OCI-LY3 (cell line): ENCODE data around the gene NXPH4.
A peak's percentile ranks its signal among the peaks of the same experiment; 100 is the strongest.

Source experiments
- H2AFZ ChIP-seq: fragments of 200-600, 300-600 bp; shearing (Covaris generic); 2 replicates; pipeline ENCODE4 v1.6.0; 2014; ENCODE audit warnings: antibody characterized with exemption, low read depth, low read length
- H3K27ac ChIP-seq: fragments of 200-600, 300-600 bp; sonication (generic); 2 replicates; pipeline ENCODE4 v1.5.1; 2014; ENCODE audit warnings: mild to moderate bottlenecking, low read length, moderate library complexity, mixed read lengths
- H3K27me3 ChIP-seq: fragments of 200-600, 300-600 bp; sonication (generic); 2 replicates; pipeline ENCODE4 v1.6.1; 2014; ENCODE audit warnings: low read depth, low read length, mixed read lengths
- H3K36me3 ChIP-seq: fragments of 200-600, 300-600 bp; sonication (generic); replicated peaks from 2 replicates; pipeline ENCODE3; 2014; ENCODE audit warnings: low read depth, low read length, mixed read lengths
- H3K4me1 ChIP-seq: fragments of 300-600, 200-600 bp; sonication (generic); 2 replicates; pipeline ENCODE4 v1.6.1; 2014; ENCODE audit warnings: low read length, mixed read lengths
- H3K4me2 ChIP-seq: fragments of 200-600, 300-600 bp; sonication (generic); 2 replicates; pipeline ENCODE4 v1.6.1; 2014; ENCODE audit warnings: low read length, mixed read lengths
- H3K4me3 ChIP-seq: fragments of 300-600, 200-600 bp; sonication (generic); 2 replicates; pipeline ENCODE4 v1.5.1; 2014; ENCODE audit warnings: antibody characterized with exemption, mild to moderate bottlenecking, low read length, moderate library complexity
- H3K79me2 ChIP-seq: fragments of 300-600, 200-600 bp; shearing (Covaris generic); 2 replicates; pipeline ENCODE4 v1.6.1; 2014; ENCODE audit warnings: mild to moderate bottlenecking, low read length, mixed read lengths
- H3K9ac ChIP-seq: fragments of 300-600, 200-600 bp; shearing (Covaris generic); 2 replicates; pipeline ENCODE4 v1.6.0; 2014; ENCODE audit warnings: mild to moderate bottlenecking, low read length, moderate library complexity
- H3K9me3 ChIP-seq: fragments of 200-600, 300-600 bp; shearing (Covaris generic); 2 replicates; pipeline ENCODE4 v1.6.1; 2014; ENCODE audit warnings: low read length, mixed read lengths; ENCODE audit not compliant: insufficient read depth
- H4K20me1 ChIP-seq: fragments of 200-600, 300-600 bp; sonication (generic); 2 replicates; pipeline ENCODE4 v1.6.1; 2016; ENCODE audit warnings: low read length, mixed read lengths; ENCODE audit not compliant: insufficient read depth
- CTCF ChIP-seq: fragments of 200-600, 300-600 bp; sonication (generic); IDR thresholded peaks from 2 replicates; pipeline ENCODE4 v1.5.1; 2014; ENCODE audit warnings: antibody characterized with exemption, low read length, low read depth
- EZH2phosphoT487 ChIP-seq: fragments of 200-600 bp; shearing (Covaris generic); IDR thresholded peaks from 2 replicates; pipeline ENCODE4 v1.6.1; 2018; ENCODE audit warnings: antibody characterized with exemption, mixed run types, low read depth

NXPH4 gene

GRCh38 chr12:57240066-57240921 is 23.7 kb downstream of the NXPH4 start:
- H3K4me2 ChIP-seq, result peak overlapping the region; percentile 100
- TF ChIP-seq CTCF, result peak; percentile 17
- TF ChIP-seq EZH2phosphoT487, result no peak
- no peaks in the 10 kb centered on the region for H3K79me2 ChIP-seq
- peaks cover 35% of the 10 kb centered on the region for H3K4me1 ChIP-seq
- peak overlapping the region; percentile 91 for H3K4me3 ChIP-seq
- H2AFZ ChIP-seq, result peak overlapping the region; percentile 47; the same call in 1 of the 2 replicates
- H3K9ac ChIP-seq, result peak overlapping the region; percentile 88
- H3K36me3 ChIP-seq, result no peaks in the 10 kb centered on the region
- no peaks in the 10 kb centered on the region for H3K9me3 ChIP-seq
- peaks cover 30% of the 10 kb centered on the region for H3K27me3 ChIP-seq
- H3K27ac ChIP-seq, result peak overlapping the region; percentile 46
- peaks cover 2% of the 10 kb centered on the region; the same call in 1 of the 2 replicates for H4K20me1 ChIP-seq

GRCh38 chr12:57240926-57241401 is 24.4 kb downstream of the NXPH4 start:
- Histone ChIP-seq H3K4me1 (peaks cover 35% of the 10 kb centered on the region), H3K79me2 (no peaks in the 10 kb centered on the region), H2AFZ (no peak overlapping the region), H4K20me1 (no peaks in the 10 kb centered on the region; the same call in 1 of the 2 replicates), H3K4me2 (peak overlapping the region; percentile 100), H3K27ac (no peak overlapping the region), H3K36me3 (no peaks in the 10 kb centered on the region), H3K4me3 (peak overlapping the region; percentile 91), H3K9me3 (no peaks in the 10 kb centered on the region), H3K9ac (peak overlapping the region; percentile 88), H3K27me3 (peaks cover 30% of the 10 kb centered on the region)
- TF ChIP-seq EZH2phosphoT487 (no peak), CTCF (no peak)

- Histone ChIP-seq H3K9me3 (no peaks in the 10 kb centered on the region), H3K79me2 (no peaks in the 10 kb centered on the region), H3K4me1 (peaks cover 35% of the 10 kb centered on the region), H3K4me3 (peak overlapping the region; percentile 91), H3K9ac (no peak overlapping the region), H3K4me2 (peak overlapping the region; percentile 100), H3K27ac (no peak overlapping the region), H3K36me3 (no peaks in the 10 kb centered on the region), H4K20me1 (no peaks in the 10 kb centered on the region; the same call in 1 of the 2 replicates), H2AFZ (no peak overlapping the region), H3K27me3 (peaks cover 30% of the 10 kb centered on the region)
- TF ChIP-seq EZH2phosphoT487 (no peak; the same call in 1 of the 2 replicates), CTCF (no peak)
Observed at GRCh38 chr12:57241402-57242310, 25.1 kb downstream of the NXPH4 start.

GRCh38 chr12:57242329-57242690 is 25.7 kb downstream of the NXPH4 start:
- Histone ChIP-seq H3K9me3 (no peaks in the 10 kb centered on the region), H3K79me2 (no peaks in the 10 kb centered on the region), H3K4me2 (peak overlapping the region; percentile 100), H3K4me1 (peaks cover 35% of the 10 kb centered on the region), H3K27me3 (peaks cover 30% of the 10 kb centered on the region), H2AFZ (no peak overlapping the region), H3K27ac (no peak overlapping the region), H3K4me3 (peak overlapping the region; percentile 91), H4K20me1 (no peaks in the 10 kb centered on the region; the same call in 1 of the 2 replicates), H3K9ac (peak overlapping the region; percentile 75; the same call in 1 of the 2 replicates), H3K36me3 (no peaks in the 10 kb centered on the region)
- TF ChIP-seq EZH2phosphoT487 (no peak), CTCF (no peak)
